SK-N-SH (cell line): ENCODE measurements around the gene MYLK. TPM values are rescaled to one million over a fixed set of nuclear protein-coding genes. Genes with fewer than 3 reads are reported as not detected.
"Not testable (repeated sequence)": the region's sequence is repeated elsewhere in the genome, so short reads cannot be mapped to it uniquely, and the experiment has no call there.

Source experiments
- CTCF ChIA-PET: fragments of 300-600, 350-600 bp; formaldehyde crosslinking; extraction: SDS; loops from one replicate; lab custom pipeline; 2021; lab: Yijun Ruan, JAX
- POLR2A ChIA-PET: fragments of 350-600 bp; sonication (Branson Sonifier 250); formaldehyde crosslinking; extraction: SDS; loops from one replicate; lab custom pipeline; 2020; ENCODE audit warnings: antibody characterized with exemption, inconsistent platforms; lab: Yijun Ruan, JAX
- DNase-seq: peaks from one replicate; pipeline ENCODE4 v3.0.0; 2012
- H2AFZ ChIP-seq: fragments of 200-600 bp; sonication (generic); 2 replicates; pipeline ENCODE4 v1.8.1; 2016; ENCODE audit warnings: antibody characterized with exemption, mild to moderate bottlenecking, low read depth
- H3F3A ChIP-seq: fragments of 200-600 bp; sonication (generic); replicated peaks from 2 replicates; pipeline ENCODE3; 2016; ENCODE audit warnings: antibody characterized with exemption, mild to moderate bottlenecking; ENCODE audit not compliant: insufficient read depth
- H3K27ac ChIP-seq, 2 experiments: fragments of 200-500 bp in 1 of 2; fragments of 200-600 bp in 1 of 2; sonication (Bioruptor generic) in 1 of 2; sonication (generic), shearing (Covaris generic) in 1 of 2; 2 replicates each; pipeline versions ENCODE4 v1.5.1 to v1.6.1; 2014 to 2016; ENCODE audit warnings: low read depth in 2 of 2, inconsistent platforms in 1 of 2, low read length in 1 of 2, mild to moderate bottlenecking in 1 of 2, mixed read lengths in 1 of 2
- H3K27me3 ChIP-seq: fragments of 200-600 bp; sonication (generic), shearing (Covaris generic); 2 replicates; pipeline ENCODE4 v1.6.1; 2016; ENCODE audit warnings: mixed run types; ENCODE audit not compliant: insufficient read depth
- H3K36me3 ChIP-seq, 2 experiments: fragments of 200-500 bp in 1 of 2; fragments of 200-600 bp in 1 of 2; sonication (Bioruptor generic) in 1 of 2; sonication (generic) in 1 of 2; replicated peaks in 1 of 2; 2 replicates each; pipeline versions ENCODE3 to v1.5.1; 2014 to 2016; ENCODE audit warnings: low read length in 1 of 2, mild to moderate bottlenecking in 1 of 2; ENCODE audit not compliant: insufficient read depth in 2 of 2, control insufficient read depth in 1 of 2
- H3K4me1 ChIP-seq, 2 experiments: fragments of 200-500 bp in 1 of 2; fragments of 200-600 bp in 1 of 2; sonication (Bioruptor generic) in 1 of 2; sonication (generic), shearing (Covaris generic) in 1 of 2; 2 replicates each; pipeline versions ENCODE4 v1.5.1 to v1.6.1; 2014 to 2016; ENCODE audit warnings: low read depth in 1 of 2, low read length in 1 of 2, mixed run types in 1 of 2; ENCODE audit not compliant: insufficient read depth in 2 of 2, control insufficient read depth in 1 of 2
- H3K4me2 ChIP-seq: fragments of 200-600 bp; sonication (generic), shearing (Covaris generic); 2 replicates; pipeline ENCODE4 v1.6.1; 2017; ENCODE audit warnings: mixed run types
- H3K4me3 ChIP-seq, 2 experiments: fragments of 200-500 bp in 1 of 2; fragments of 200-600 bp in 1 of 2; sonication (Bioruptor generic) in 1 of 2; sonication (generic), shearing (Covaris generic) in 1 of 2; 2 replicates each; pipeline versions ENCODE4 v1.5.1 to v1.8.1; 2014 to 2016; ENCODE audit warnings: low read depth in 2 of 2, inconsistent platforms in 1 of 2, low read length in 1 of 2, mild to moderate bottlenecking in 1 of 2, mixed read lengths in 1 of 2, moderate library complexity in 1 of 2
- H3K79me2 ChIP-seq: fragments of 200-600 bp; sonication (generic); 2 replicates; pipeline ENCODE4 v1.8.1; 2017; ENCODE audit warnings: mild to moderate bottlenecking; ENCODE audit not compliant: insufficient read depth
- H3K9ac ChIP-seq: fragments of 200-600 bp; sonication (generic); 2 replicates; pipeline ENCODE4 v1.6.1; 2017; ENCODE audit warnings: mixed run types
- H3K9me2 ChIP-seq: fragments of 200-600 bp; sonication (generic); 2 replicates; pipeline ENCODE4 v1.6.1; 2017; ENCODE audit warnings: mixed run types
- H3K9me3 ChIP-seq: fragments of 200-600 bp; sonication (generic); 2 replicates; pipeline ENCODE4 v1.6.1; 2017; ENCODE audit warnings: mixed run types, mild to moderate bottlenecking, moderate library complexity
- H4K20me1 ChIP-seq: fragments of 200-600 bp; sonication (generic); 2 replicates; pipeline ENCODE4 v1.6.1; 2017; ENCODE audit warnings: mild to moderate bottlenecking, mixed run types; ENCODE audit not compliant: insufficient read depth
- CHD2 ChIP-seq: fragments of 150-350 bp; IDR thresholded peaks from 2 replicates; pipeline ENCODE4 v1.6.1; 2018; ENCODE audit warnings: low read length; ENCODE audit not compliant: partially characterized antibody
- ELF1 ChIP-seq: IDR thresholded peaks from 2 replicates; pipeline ENCODE4 v1.4.0; 2012
- EZH2phosphoT487 ChIP-seq: fragments of 200-600 bp; sonication (generic); IDR thresholded peaks from 2 replicates; pipeline ENCODE4 v1.6.1; 2017; ENCODE audit warnings: low read depth, mixed run types, mild to moderate bottlenecking, antibody characterized with exemption, moderate library complexity, borderline replicate concordance
- FOXJ3 ChIP-seq: sonication (generic); formaldehyde crosslinking; IDR thresholded peaks from 2 replicates; pipeline ENCODE4 v1.5.1; 2020; ENCODE audit warnings: mild to moderate bottlenecking, missing genetic modification reagents
- FOXM1 ChIP-seq: IDR thresholded peaks from 2 replicates; pipeline ENCODE4 v1.4.0; 2012; ENCODE audit warnings: low read depth, mild to moderate bottlenecking
- JUND ChIP-seq: IDR thresholded peaks from 2 replicates; pipeline ENCODE4 v1.4.0; 2012
- MXI1 ChIP-seq: IDR thresholded peaks from 2 replicates; pipeline ENCODE4 v1.6.1; 2012; ENCODE audit warnings: mild to moderate bottlenecking, low read depth, low read length, improper control_type of control experiment
- PBX3 ChIP-seq: IDR thresholded peaks from 2 replicates; pipeline ENCODE4; 2012
- POLR2AphosphoS5 ChIP-seq: IDR thresholded peaks from 2 replicates; pipeline ENCODE4 v1.6.1; 2012; ENCODE audit warnings: low read depth, low read length
- RCOR1 ChIP-seq: fragments of 150-350 bp; IDR thresholded peaks from 2 replicates; pipeline ENCODE4 v1.6.1; 2017; ENCODE audit warnings: antibody characterized with exemption, low read length
- REST ChIP-seq: IDR thresholded peaks from 2 replicates; pipeline ENCODE4 v1.6.1; 2012; ENCODE audit warnings: mild to moderate bottlenecking, low read depth, low read length, moderate library complexity
- SMC3 ChIP-seq: IDR thresholded peaks from 2 replicates; pipeline ENCODE4 v1.6.1; 2012; ENCODE audit warnings: low read depth, low read length, improper control_type of control experiment
- TAF1 ChIP-seq: IDR thresholded peaks from 2 replicates; pipeline ENCODE4 v1.6.1; 2012; ENCODE audit warnings: low read depth, mild to moderate bottlenecking, low read length, moderate library complexity, borderline replicate concordance
- TCF12 ChIP-seq: IDR thresholded peaks from 2 replicates; pipeline ENCODE4 v1.4.0; 2012
- TEAD4 ChIP-seq: IDR thresholded peaks from 2 replicates; pipeline ENCODE4 v1.4.0; 2012; ENCODE audit warnings: mild to moderate bottlenecking, borderline replicate concordance; ENCODE audit not compliant: insufficient read depth
- WGBS: methylation state at CpG from one replicate; pipeline ENCODE4 v1.1.6; 2017; ENCODE audit warnings: low lambda C conversion rate; 5-methylcytosine and 5-hydroxymethylcytosine counted together
- polyA plus RNA-seq, 3 experiments: library from polyadenylated mRNA; depleted of rRNA; stranded (reverse); fragments of >200 nt; gene quantifications; 2 replicates each; pipeline ENCODE4 v1.2.3, GENCODE V29; 2012

MYLK gene
- polyA plus RNA-seq, 1 of the 3 experiments (the other 2 are of a cell fraction) = 272 TPM

- no peaks in the 10 kb centered on the region for H4K20me1 ChIP-seq
- H3K36me3 ChIP-seq = peaks cover 76 to 83% of the 10 kb centered on the region in 2 experiments
- H3K4me3 ChIP-seq = no peak overlapping the region
- H3K9ac ChIP-seq = no peak overlapping the region
- POLR2A ChIA-PET = no interaction called here
- H3F3A ChIP-seq = peaks cover 27% of the 10 kb centered on the region
- no peak overlapping the region for H2AFZ ChIP-seq
- H3K27ac ChIP-seq = no peak overlapping the region
- no peaks in the 10 kb centered on the region for H3K27me3 ChIP-seq
- H3K9me3 ChIP-seq = no peaks in the 10 kb centered on the region
- WGBS = 100% methylated on average over 2 of the region's 2 CpGs
- H3K4me2 ChIP-seq = no peak overlapping the region
- H3K9me2 ChIP-seq = no peaks in the 10 kb centered on the region
- no peaks in the 10 kb centered on the region; a peak in 1 of 4 replicates for H3K4me1 ChIP-seq
- H3K79me2 ChIP-seq = peaks cover 5% of the 10 kb centered on the region; the same call in 1 of the 2 replicates
- no peak for TF ChIP-seq RCOR1
- TF ChIP-seq TCF12 = no peak
- TF ChIP-seq TEAD4 = no peak
- no peak for TF ChIP-seq TAF1
- no peak for TF ChIP-seq EZH2phosphoT487
- no peak for TF ChIP-seq ELF1
- TF ChIP-seq REST = no peak
- TF ChIP-seq FOXJ3 (CRISPR knock-in tag) = no peak
- no peak for TF ChIP-seq PBX3
- no peak for TF ChIP-seq JUND
- no peak for TF ChIP-seq CHD2
- no peak for TF ChIP-seq MXI1
- TF ChIP-seq POLR2AphosphoS5 = no peak
- TF ChIP-seq SMC3 = no peak
- no peak for TF ChIP-seq FOXM1
- no peak for DNase-seq
- CTCF ChIA-PET = interaction anchor here (1.0 to 1.9 kb wide), 2 partner anchors 11 to 39 kb away, joined by 3 to 7 read pairs; no protein-coding TSS in a partner anchor
Observed at GRCh38 chr3:123613543-123613942, 270.6 kb downstream of the MYLK start.

GRCh38 chr3:123611674-123612073, 272.5 kb downstream of the MYLK start:
- WGBS = 97% methylated on average over 7 of the region's 7 CpGs
- H3K9me3 ChIP-seq, H3K27me3 ChIP-seq, H3K27ac ChIP-seq, DNase-seq, H3K9ac ChIP-seq, H3K79me2 ChIP-seq, H4K20me1 ChIP-seq, H3K9me2 ChIP-seq, POLR2A ChIA-PET, H2AFZ ChIP-seq, H3K4me2 ChIP-seq, H3K4me1 ChIP-seq, H3K4me3 ChIP-seq: not testable (repeated sequence)
- Histone ChIP-seq H3K36me3 (peaks cover 57 to 67% of the 10 kb centered on the region in 2 experiments), H3F3A (peaks cover 27% of the 10 kb centered on the region)
- CTCF ChIA-PET = interaction anchor here (1.1 to 2.1 kb wide), 2 partner anchors 30 to 112 kb away, joined by 3 to 5 read pairs; no protein-coding TSS in a partner anchor
